T-helper 1 cell treated with Interleukin-12 subunit alpha and Interleukin-12 subunit beta and Interleukin-4 antibody, amounts not matched to agents 30 ng/mL and 1 ng/mL, for 36 hours (primary cell): ENCODE measurements around the gene SMOC2. TPM values are rescaled to one million over a fixed set of nuclear protein-coding genes. Genes with fewer than 3 reads are reported as not detected.
"Not testable (repeated sequence)": the region's sequence is repeated elsewhere in the genome, so short reads cannot be mapped to it uniquely, and the experiment has no call there.

Experiments used
- intact Hi-C: fragments of 100-400 bp; cut with micrococcal nuclease; formaldehyde crosslinking; loops from one replicate; pipeline ENCODE4 v1.15.1; 2024
- total RNA-seq: library from RNA; stranded (reverse); gene quantifications from 2 replicates; pipeline ENCODE4 v1.2.3, GENCODE V29; 2022

Gene SMOC2
- total RNA-seq, 1 donor from 2014 or later = not detected

DNA sequence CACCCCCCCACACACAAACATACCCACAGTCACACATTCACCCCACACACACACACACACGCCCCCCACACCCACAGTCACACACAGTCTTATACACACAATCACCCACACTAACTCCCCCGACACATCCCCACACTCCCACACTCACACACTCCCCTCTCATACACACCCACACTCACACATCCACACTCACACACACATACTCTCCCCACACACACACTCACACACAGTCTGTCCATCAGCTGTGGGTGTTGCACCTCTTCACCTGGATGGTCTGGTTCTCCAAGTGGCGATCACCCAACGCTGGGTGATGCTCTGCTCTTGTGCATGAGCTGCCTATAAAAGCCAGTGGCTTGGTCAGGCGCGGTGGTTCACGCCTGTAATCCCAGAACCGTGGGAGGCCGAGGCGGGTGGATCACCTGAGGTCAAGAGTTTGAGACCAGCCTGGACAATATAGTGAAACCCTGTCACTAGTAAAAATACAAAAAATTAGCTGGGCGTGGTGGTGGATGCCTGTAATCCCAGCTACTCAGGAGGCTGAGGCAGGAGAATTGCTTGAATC, 158.9 kb downstream of the SMOC2 start:
- intact Hi-C loops = no loop called here

- intact Hi-C loops = no loop called here
Measured at GRCh38 chr6:168600381-168600780, 159.4 kb downstream of the SMOC2 start.

GRCh38 chr6:168601111-168601510, 160.1 kb downstream of the SMOC2 start:
- intact Hi-C loops = no loop called here

- intact Hi-C loops = no loop called here
Measured at GRCh38 chr6:168601546-168601945, 160.6 kb downstream of the SMOC2 start.

DNA sequence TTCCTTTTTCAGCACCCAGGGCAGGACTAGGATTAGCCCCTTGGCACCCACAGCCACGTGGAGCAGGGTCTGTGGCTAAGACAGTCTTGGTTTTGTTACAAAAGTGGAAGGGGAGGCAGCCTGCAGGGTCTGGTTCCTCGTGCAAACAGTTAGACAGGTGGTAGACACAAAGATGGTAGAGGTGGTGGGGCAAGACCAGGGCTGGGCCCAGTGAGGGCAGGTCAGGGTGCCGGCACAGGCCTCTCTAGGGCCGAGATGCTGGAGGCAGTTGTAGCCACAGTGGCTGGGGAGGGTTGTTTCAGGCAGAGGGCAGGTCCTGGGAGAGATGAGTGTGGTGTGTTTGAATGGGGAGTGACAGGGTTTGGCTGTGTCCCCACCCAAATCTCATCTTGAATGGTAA, 161.6 kb downstream of the SMOC2 start:
- intact Hi-C loops = no loop called here

DNA sequence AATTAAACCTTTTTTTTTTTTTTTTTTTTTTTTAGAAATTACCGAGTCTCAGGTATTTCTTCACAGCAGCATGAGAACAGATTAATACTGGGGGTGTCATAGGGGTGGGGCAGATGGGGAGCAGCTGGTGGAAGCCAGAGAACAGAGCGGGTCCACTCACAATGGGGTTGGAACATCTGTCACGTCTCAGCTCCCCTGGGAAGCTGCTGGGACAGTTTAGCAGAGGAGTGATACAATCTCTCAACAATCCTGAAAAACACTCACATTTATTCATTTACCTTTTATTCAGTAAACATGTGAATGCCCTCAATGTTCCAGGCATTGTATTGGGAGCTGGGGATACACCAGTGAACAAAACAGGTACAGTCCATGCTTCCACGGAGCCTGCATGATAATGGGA, 162.2 kb downstream of the SMOC2 start:
- intact Hi-C loops = no loop called here

GRCh38 chr6:168605964-168606363, 165.0 kb downstream of the SMOC2 start:
- intact Hi-C loops = no loop called here

DNA sequence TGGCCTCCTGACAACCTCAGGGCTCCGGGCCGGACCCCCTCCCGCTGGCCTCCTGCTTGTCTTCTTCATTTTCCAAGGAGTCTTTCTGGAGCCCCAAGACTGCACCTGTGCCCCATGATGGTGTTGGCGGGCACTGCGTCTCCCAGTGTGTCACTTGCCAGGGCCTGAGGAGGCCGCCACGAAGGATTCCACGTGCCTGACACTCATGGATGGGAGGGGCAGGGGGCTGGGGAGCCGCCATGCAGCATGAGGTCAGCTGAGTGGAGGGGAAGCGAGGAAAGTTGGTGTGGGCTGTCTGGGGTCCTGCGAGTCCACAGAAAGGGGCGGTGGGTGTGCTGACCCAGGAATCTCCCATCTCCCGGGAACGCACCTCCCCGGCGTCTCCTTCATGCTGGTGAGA, 165.7 kb downstream of the SMOC2 start:
- intact Hi-C loops = no loop called here

- intact Hi-C loops = no loop called here
Measured at GRCh38 chr6:168607272-168608112, 166.5 kb downstream of the SMOC2 start.

DNA sequence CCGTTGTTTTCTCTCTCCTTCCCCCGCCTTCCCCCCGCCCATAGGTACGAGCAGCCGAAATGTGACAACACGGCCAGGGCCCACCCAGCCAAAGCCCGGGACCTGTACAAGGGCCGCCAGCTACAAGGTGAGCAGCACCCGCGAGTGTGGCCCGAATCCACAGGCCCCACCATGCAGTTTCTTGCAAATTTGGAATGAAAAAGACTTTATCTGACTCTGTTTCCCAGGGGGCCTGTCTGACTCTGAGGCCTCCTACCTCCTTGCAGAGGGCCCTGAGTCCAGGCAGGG, 167.1 kb downstream of the SMOC2 start:
- intact Hi-C loops = no loop called here

- intact Hi-C loops = no loop called here
Measured at GRCh38 chr6:168609026-168609685, 168.2 kb downstream of the SMOC2 start.

- intact Hi-C loops = no loop called here
Measured at GRCh38 chr6:168609914-168610490, 169.0 kb downstream of the SMOC2 start.

DNA sequence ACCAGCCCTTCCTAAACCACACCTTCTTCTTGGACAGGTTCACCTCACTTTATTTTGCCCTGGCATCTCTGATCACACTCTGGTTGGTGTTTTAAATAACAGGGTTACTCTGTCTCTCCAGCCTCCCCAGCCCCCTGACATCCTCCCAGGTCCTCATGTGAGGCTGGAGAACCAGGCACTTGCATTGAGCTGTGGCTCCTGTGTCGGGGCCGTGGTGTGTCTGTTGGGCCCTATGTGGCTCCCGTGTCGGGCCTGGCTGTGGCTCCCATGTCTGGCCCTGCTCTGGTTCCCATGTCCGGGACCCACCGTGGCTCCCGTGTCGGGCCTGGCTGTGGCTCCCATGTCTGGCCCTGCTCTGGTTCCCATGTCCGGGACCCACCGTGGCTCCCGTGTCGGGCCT, 170.0 kb downstream of the SMOC2 start:
- intact Hi-C loops = not testable (repeated sequence)

- intact Hi-C loops = no loop called here
Measured at GRCh38 chr6:168611691-168612090, 170.7 kb downstream of the SMOC2 start.

- intact Hi-C loops = no loop called here
Measured at GRCh38 chr6:168612586-168612985, 171.6 kb downstream of the SMOC2 start.

- intact Hi-C loops = no loop called here
Measured at GRCh38 chr6:168615837-168616236, 174.9 kb downstream of the SMOC2 start.

DNA sequence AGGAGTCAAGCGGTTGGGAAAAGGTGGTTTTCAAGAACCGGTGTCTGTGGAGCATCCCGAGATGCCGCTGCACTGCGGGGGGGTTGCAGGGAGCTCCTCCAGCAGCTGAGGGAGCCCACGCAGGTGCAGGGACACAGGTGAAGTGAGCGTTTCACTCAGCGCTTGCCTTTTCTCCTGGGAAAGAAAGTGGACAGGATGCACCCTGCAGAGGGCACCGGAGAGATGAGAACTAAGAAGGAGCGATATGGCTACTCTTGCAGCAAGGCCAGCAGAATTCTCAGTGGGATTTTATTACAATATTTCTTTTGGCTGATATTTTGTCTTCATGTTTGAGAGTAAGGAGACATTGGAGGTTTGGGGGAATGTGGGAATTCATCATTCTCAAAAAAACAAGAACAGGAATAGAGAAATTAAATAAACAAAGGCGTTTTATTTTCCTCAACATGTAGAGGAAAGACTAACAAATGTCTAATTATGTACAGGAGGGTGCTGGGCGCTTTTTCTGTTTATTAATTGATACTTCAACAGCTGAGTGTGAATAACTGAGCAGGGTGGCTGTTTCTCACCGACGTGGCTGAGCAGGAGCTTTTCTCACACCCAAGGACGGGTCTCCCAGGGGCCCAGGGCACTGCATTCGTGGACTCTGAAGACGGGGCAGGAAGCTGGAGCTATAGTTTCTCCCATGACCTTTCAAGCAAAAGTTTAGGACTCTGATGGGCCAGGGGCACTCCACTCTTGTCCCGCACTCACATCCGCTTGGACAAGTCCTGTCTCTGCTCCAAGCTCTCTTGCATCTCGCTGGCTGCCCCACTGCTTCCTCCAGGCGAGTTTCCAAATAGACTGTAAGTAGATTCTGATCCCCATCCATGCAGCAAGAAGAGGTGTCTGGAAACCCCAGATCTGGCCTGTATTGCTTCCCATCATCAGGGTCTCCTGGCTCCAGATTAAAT, 176.1 kb downstream of the SMOC2 start:
- intact Hi-C loops = no loop called here

DNA sequence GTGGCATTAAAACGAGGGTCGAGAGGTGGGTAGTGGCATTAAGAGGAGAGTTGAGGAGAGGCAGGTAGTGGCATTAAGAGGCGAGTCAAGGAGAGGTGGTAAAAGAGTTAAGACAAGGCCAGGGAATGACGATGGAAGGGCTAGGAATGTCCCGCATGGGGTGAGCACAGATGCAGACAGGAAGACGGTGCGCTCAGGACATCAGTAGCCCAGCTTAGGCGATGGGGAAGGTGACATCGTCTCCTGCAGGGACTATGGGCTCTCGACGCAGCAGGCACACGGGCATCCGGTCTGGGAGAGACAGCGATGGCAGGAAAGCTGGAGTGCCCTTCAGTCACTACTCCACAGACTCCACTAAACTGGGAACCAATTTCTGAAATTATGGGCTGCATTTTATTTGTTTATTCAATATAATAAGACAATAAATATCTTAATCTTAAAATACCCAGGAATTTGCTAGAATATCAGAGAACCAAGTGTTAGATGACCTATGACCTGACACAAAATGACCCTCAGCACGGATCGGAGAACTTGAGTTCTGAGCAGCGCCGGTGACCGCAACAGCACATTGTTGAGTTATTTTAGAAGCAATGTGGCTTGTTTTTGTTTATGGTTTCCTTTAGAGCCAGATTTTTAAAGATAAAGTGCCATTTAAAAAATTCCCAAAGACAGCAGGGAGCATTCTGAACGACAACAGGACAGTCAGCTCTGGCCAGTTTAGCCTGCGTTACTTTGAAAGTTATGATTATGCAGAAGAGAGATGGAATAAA, 177.7 kb downstream of the SMOC2 start:
- intact Hi-C loops = no loop called here

DNA sequence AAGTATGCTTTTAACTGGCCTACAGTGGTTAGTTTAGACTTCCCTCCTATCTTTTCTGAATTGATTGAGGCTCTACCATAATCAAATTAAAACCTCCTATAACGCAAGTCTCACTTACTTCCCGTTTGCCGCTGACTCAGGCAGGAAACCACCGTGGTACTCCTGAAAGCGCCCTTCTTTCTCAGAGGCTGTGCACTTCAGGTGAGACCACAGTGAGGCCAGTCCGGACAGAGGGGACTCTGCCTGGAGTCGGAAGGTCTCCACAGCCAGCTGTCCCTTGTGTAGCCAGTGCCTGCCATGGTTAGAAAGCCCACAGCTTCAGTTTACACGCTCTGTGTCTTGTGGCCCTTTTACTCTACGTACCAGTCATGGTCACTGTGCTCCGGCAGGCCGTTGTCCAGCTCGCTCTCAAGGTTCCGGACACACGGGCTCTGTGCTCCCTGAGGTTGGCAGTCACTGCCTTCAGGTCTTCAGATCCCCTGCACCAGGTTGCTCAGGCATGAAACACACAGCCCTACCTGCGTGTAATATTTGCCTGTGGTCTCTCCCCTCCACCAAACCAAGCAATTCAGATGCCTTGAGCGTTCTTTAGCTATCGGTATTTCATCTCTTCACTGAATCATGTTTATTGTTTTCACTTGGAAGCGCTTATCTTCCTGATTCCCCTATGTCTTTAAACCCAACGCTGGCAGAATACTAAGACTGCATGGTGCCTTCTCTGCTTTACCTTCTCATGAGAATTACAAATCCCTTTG, 178.8 kb downstream of the SMOC2 start:
- intact Hi-C loops = no loop called here

- intact Hi-C loops = no loop called here
Measured at GRCh38 chr6:168620578-168620977, 179.6 kb downstream of the SMOC2 start.
